HEK293T (cell line): ENCODE measurements around the gene PRRT4.

Experiments
- CTCF ChIA-PET: fragments of 350-600 bp; formaldehyde crosslinking; extraction: SDS; loops from one replicate; lab custom pipeline; 2021; ENCODE audit warnings: antibody characterized with exemption, inconsistent platforms; lab: Yijun Ruan, JAX
- POLR2A ChIA-PET: fragments of 350-600 bp; formaldehyde crosslinking; extraction: SDS; loops from one replicate; lab custom pipeline; 2020; ENCODE audit warnings: antibody characterized with exemption, inconsistent platforms; lab: Yijun Ruan, JAX
- DNase-seq: peaks from one replicate; pipeline ENCODE4 v3.0.0; 2012; ENCODE audit warnings: mixed read lengths; ENCODE audit errors: extremely low spot score
- ARNT ChIP-seq: fragments of 450-650 bp; IDR thresholded peaks from 2 replicates; pipeline ENCODE4 v1.6.1; 2017; ENCODE audit warnings: mild to moderate bottlenecking
- BHLHE40 ChIP-seq: fragments of 450-650 bp; IDR thresholded peaks from 2 replicates; pipeline ENCODE4 v1.6.1; 2016; ENCODE audit warnings: mild to moderate bottlenecking, moderate library complexity, borderline replicate concordance
- CTBP1 ChIP-seq: fragments of 450-650 bp; IDR thresholded peaks from 2 replicates; pipeline ENCODE4 v1.6.1; 2016; ENCODE audit warnings: borderline replicate concordance
- ELF4 ChIP-seq: fragments of 450-650 bp; IDR thresholded peaks from 2 replicates; pipeline ENCODE4 v1.6.1; 2017; ENCODE audit warnings: antibody characterized with exemption
- FOXA1 ChIP-seq: fragments of 450-650 bp; IDR thresholded peaks from 2 replicates; pipeline ENCODE4 v1.6.1; 2016; ENCODE audit warnings: mild to moderate bottlenecking
- FOXK2 ChIP-seq: fragments of 450-650 bp; IDR thresholded peaks from 2 replicates; pipeline ENCODE4 v1.6.1; 2016; ENCODE audit warnings: mild to moderate bottlenecking
- FOXM1 ChIP-seq: fragments of 450-650 bp; IDR thresholded peaks from 2 replicates; pipeline ENCODE4 v1.6.1; 2017; ENCODE audit warnings: mild to moderate bottlenecking, borderline replicate concordance
- HDGF ChIP-seq: fragments of 450-650 bp; IDR thresholded peaks from 2 replicates; pipeline ENCODE4 v1.6.1; 2017; ENCODE audit warnings: antibody characterized with exemption, borderline replicate concordance
- L3MBTL2 ChIP-seq: fragments of 450-650 bp; conservative IDR thresholded peaks from 2 replicates; pipeline ENCODE4 v1.6.1; 2016; ENCODE audit warnings: mild to moderate bottlenecking
- LEF1 ChIP-seq: fragments of 450-650 bp; IDR thresholded peaks from 2 replicates; pipeline ENCODE4 v1.6.1; 2017; ENCODE audit warnings: mild to moderate bottlenecking, borderline replicate concordance
- NFRKB ChIP-seq: fragments of 450-650 bp; IDR thresholded peaks from 2 replicates; pipeline ENCODE4 v1.6.1; 2016; ENCODE audit warnings: mild to moderate bottlenecking, moderate library complexity
- PKNOX1 ChIP-seq: fragments of 450-650 bp; IDR thresholded peaks from 2 replicates; pipeline ENCODE4 v1.6.1; 2016
- SP1 ChIP-seq: fragments of 450-650 bp; IDR thresholded peaks from 2 replicates; pipeline ENCODE4 v1.6.1; 2017
- SUZ12 ChIP-seq: fragments of 450-650 bp; IDR thresholded peaks from 2 replicates; pipeline ENCODE4 v1.6.1; 2016; ENCODE audit warnings: mild to moderate bottlenecking
- TARDBP ChIP-seq: fragments of 450-650 bp; IDR thresholded peaks from 2 replicates; pipeline ENCODE4 v1.6.1; 2016
- ZNF384 ChIP-seq: fragments of 450-650 bp; IDR thresholded peaks from 2 replicates; pipeline ENCODE4 v1.6.1; 2016

The PRRT4 gene

GRCh38 chr7:128402356-128402755 is 40.9 kb upstream of the PRRT4 start:
- CTCF ChIA-PET: interaction anchor here (1.4 to 1.6 kb wide), 2 partner anchors 14 to 21 kb away, joined by 3 to 4 read pairs; no protein-coding TSS in a partner anchor
- POLR2A ChIA-PET: no interaction called here
- DNase-seq: no peak
- TF ChIP-seq FOXM1: no peak
- no peak for TF ChIP-seq SP1
- no peak for TF ChIP-seq NFRKB
- no peak for TF ChIP-seq FOXK2
- TF ChIP-seq ZNF384: no peak
- TF ChIP-seq ELF4: no peak
- TF ChIP-seq LEF1: no peak
- no peak for TF ChIP-seq L3MBTL2
- TF ChIP-seq CTBP1: no peak
- no peak for TF ChIP-seq ARNT
- TF ChIP-seq HDGF: no peak
- TF ChIP-seq TARDBP: no peak
- no peak for TF ChIP-seq BHLHE40
- TF ChIP-seq PKNOX1: no peak
- TF ChIP-seq FOXA1: no peak
- TF ChIP-seq SUZ12: no peak

- CTCF ChIA-PET: interaction anchor here (0.9 to 1.4 kb wide), 2 partner anchors 13 to 26 kb away, joined by 3 to 15 read pairs; no protein-coding TSS in a partner anchor
- POLR2A ChIA-PET: no interaction called here
- TF ChIP-seq BHLHE40 (no peak), NFRKB (no peak), ELF4 (no peak)
- DNase-seq: no peak
These were observed 39.1 kb upstream of the PRRT4 start for GRCh38 chr7:128400566-128400965.

- no peak for DNase-seq
- ChIA-PET CTCF (interaction anchor here (1.4 to 2.5 kb wide), 2 partner anchors 12 to 26 kb away, joined by 8 to 15 read pairs; no protein-coding TSS in a partner anchor), POLR2A (interaction anchor here (1.0 kb wide), 1 partner anchor 9 kb away, joined by 3 read pairs; no protein-coding TSS in a partner anchor)
- no peak for TF ChIP-seq SUZ12
- no peak for TF ChIP-seq SP1
- TF ChIP-seq ZNF384: no peak
- no peak for TF ChIP-seq LEF1
- TF ChIP-seq HDGF: no peak
- TF ChIP-seq ARNT: no peak
- TF ChIP-seq BHLHE40: no peak
- TF ChIP-seq NFRKB: no peak
- TF ChIP-seq CTBP1: no peak
These were observed 38.5 kb upstream of the PRRT4 start for GRCh38 chr7:128399991-128400390.

GRCh38 chr7:128398841-128399135 is 37.3 kb upstream of the PRRT4 start:
- CTCF ChIA-PET: interaction anchor here (2.4 to 2.5 kb wide), 2 partner anchors 11 to 27 kb away, joined by 8 to 20 read pairs; no protein-coding TSS in a partner anchor
- DNase-seq: no peak

GRCh38 chr7:128398016-128398840 is 36.7 kb upstream of the PRRT4 start:
- TF ChIP-seq SUZ12 (no peak), HDGF (0 out of 2 replicates have a peak, but pooled peaks have one; percentile 37)
- DNase-seq: peak; percentile 70
- ChIA-PET POLR2A (no interaction called here), CTCF (interaction anchor here (1.0 to 2.5 kb wide), 6 partner anchors 9 to 51 kb away, joined by 3 to 20 read pairs (median 4); no protein-coding TSS in a partner anchor)

More at GRCh38 chr7:128398841-128399135, 37.3 kb upstream of the PRRT4 start:
- POLR2A ChIA-PET: no interaction called here
- no peak for TF ChIP-seq TARDBP
- no peak for TF ChIP-seq ZNF384

GRCh38 chr7:128396357-128396756 is 34.9 kb upstream of the PRRT4 start:
- no peak for DNase-seq
- CTCF ChIA-PET: interaction anchor here (0.7 to 2.4 kb wide), 3 partner anchors 29 to 52 kb away, joined by 3 to 20 read pairs (median 4); no protein-coding TSS in a partner anchor
- no peak for TF ChIP-seq ZNF384
- POLR2A ChIA-PET: no interaction called here

GRCh38 chr7:128395748-128396147 is 34.3 kb upstream of the PRRT4 start:
- no peak for DNase-seq
- ChIA-PET CTCF (interaction anchor here (0.6 to 0.8 kb wide), 3 partner anchors 9 to 51 kb away, joined by 3 to 8 read pairs (median 4); no protein-coding TSS in a partner anchor), POLR2A (no interaction called here)
- TF ChIP-seq L3MBTL2 (no peak), ARNT (no peak), ELF4 (no peak), ZNF384 (no peak)

GRCh38 chr7:128394904-128395496 is 33.5 kb upstream of the PRRT4 start:
- TF ChIP-seq BHLHE40 (no peak), SP1 (no peak), FOXA1 (no peak), FOXK2 (no peak), CTBP1 (no peak), L3MBTL2 (no peak), ZNF384 (no peak), TARDBP (no peak), FOXM1 (no peak), PKNOX1 (no peak), ARNT (no peak), HDGF (no peak), LEF1 (no peak), SUZ12 (no peak), NFRKB (no peak), ELF4 (no peak)
- ChIA-PET CTCF (interaction anchor here (0.6 kb wide), 1 partner anchor 32 kb away, joined by 3 read pairs; no protein-coding TSS in a partner anchor), POLR2A (no interaction called here)
- no peak for DNase-seq
